NCI-H345 (cell line): ENCODE measurements around the gene UBE2E1.
"Not testable (repeated sequence)": the region's sequence is repeated elsewhere in the genome, so short reads cannot be mapped to it uniquely, and the experiment has no call there.

ENCODE experiments used
- DNase-seq: peaks from one replicate; lab custom pipeline; 2025; lab: John Stamatoyannopoulos, UW

UBE2E1 gene

GRCh38 chr3:23881993-23882392, 76.2 kb downstream of the UBE2E1 start:
- DNase-seq = not testable (repeated sequence)

GRCh38 chr3:23882487-23882918, 76.7 kb downstream of the UBE2E1 start:
- no peak for DNase-seq

GRCh38 chr3:23884481-23884880, 78.7 kb downstream of the UBE2E1 start:
- no peak for DNase-seq

DNA sequence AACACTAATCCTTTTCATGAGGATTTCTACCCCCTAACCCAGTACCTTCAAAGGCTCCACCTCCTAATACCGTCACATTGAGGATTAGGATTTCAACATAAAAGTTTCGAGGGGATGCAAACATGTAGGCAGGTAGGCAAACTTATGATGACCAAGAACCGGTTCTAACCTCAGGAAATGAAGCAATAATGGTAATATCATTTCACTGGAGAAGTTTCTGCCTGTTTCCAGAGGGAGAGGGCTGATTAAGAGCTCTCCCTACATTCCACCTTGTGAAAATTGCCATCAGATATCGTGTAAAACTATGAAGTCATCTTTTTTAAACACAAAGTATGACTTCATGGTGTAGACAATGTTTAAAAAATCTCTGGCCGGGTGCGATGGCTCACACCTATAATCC, 79.5 kb downstream of the UBE2E1 start:
- DNase-seq = no peak

DNA sequence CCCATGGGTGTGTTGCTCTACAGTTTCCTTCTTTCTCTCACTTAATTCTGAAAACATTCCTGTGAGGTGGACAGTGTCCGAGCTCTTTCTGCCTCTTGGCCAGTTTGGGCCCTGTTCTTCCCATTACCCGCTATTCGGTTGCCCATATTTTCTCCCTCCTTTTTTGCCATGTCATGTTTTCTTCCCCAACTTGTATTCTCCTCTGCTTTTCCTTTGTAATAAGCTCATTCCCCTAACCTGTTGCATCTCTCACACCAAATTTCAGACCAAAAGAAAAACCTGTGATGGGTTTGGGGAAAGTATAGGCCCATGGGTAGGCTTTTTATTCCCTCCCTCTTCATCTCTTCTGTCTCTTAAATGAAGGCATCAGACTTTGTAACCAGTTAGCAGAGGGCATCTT, 80.6 kb downstream of the UBE2E1 start:
- DNase-seq = no peak

- DNase-seq = peak; percentile 2
These were observed 83.0 kb downstream of the UBE2E1 start for GRCh38 chr3:23888617-23889228.

GRCh38 chr3:23889386-23889785, 83.6 kb downstream of the UBE2E1 start:
- DNase-seq = no peak

DNA sequence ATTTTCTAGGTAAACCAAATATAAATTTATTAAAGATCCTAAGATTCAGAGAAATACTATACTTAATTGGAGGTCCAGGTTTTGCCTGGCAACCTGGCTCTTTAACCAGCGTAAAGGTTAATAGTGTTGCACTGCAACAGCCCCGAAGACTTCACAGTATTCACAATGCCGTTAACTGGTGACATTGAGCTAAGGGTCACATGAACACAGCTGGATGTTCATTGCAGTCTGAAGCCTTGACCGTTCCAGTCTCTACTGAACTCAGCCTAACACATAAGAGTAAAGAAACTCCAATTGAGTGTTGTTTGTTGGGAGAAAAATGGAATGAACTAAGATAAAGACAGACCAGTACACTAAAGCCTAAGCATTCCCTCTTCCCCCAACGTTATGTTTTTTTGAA, 84.2 kb downstream of the UBE2E1 start:
- DNase-seq = no peak

DNA sequence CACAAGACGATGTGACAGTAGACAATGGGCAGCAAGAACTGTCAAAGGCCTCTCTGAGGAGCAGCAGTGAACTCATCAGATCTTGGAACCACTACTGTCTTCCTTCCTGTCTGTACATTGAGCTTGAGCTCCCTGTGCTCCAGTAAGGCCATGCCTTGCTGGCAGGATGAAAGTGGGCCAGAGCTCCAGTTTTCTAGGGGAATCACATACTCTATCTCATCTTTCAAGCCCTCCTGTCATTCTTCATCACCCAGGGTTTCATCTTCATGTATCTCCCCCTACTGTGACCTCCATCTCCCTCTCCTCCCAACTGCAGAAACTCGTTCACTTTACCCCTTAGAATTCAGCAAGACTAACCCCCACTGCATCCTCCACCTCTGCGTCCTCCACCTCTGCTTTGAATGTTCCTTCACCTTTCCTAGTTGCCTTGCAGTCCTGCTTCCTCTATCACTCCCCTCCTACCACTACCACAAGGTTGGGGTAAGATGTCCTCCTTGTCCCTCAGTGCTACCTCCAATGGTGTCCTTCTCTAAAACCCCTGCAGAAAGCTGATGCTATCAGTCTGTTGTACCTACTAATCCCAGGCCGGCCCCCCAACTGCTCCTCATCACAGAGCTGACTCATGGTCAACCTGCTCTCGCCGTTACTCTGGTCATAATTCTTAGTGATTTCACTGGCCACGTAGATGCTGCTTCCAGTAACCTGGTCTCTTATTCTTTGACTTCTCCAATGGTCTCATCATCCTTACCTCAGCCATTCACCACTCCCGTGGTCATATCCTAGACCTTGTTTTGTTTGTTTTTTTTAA, 88.7 kb downstream of the UBE2E1 start:
- no peak for DNase-seq

GRCh38 chr3:23895181-23895580, 89.4 kb downstream of the UBE2E1 start:
- no peak for DNase-seq

- no peak for DNase-seq
These were observed 95.0 kb downstream of the UBE2E1 start for GRCh38 chr3:23900744-23901143.

DNA sequence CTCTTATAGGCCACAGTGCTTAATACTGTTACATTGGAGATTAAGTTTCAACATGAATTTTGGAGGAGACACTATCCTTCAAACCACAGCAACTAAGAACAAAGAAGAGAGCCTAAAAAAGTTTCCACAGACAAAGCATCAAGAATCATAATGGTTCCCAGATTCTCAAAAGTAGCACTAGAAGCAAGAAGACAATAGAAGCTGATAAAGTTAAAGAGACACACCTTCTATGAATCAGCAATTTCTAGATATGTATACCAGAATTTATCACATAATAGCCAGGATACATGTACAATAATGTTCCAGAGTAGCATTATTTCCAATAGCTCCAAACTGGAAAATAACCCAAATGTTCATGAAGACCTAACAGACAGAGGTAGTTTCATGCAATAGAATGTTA, 98.8 kb downstream of the UBE2E1 start:
- no peak for DNase-seq

DNA sequence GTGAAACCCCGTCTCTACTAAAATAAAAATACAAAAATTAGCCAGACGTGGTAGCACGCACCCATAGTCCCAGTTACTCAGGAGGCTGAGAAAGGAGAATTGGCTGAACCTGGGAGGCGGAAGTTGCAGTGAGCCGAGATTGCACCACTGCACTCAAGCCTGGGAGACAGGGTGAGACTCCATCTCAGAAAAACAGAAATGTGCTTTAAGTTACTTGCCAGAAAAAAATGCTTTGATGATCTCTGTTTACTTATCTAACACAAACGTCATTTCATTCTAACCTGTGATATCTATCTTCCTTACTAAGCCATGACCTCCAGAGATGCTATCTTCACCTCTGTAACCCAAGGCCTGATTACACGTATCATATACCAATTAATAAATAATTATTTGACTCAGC, 103.6 kb downstream of the UBE2E1 start:
- no peak for DNase-seq

GRCh38 chr3:23911397-23911796, 105.6 kb downstream of the UBE2E1 start:
- DNase-seq = no peak

DNA sequence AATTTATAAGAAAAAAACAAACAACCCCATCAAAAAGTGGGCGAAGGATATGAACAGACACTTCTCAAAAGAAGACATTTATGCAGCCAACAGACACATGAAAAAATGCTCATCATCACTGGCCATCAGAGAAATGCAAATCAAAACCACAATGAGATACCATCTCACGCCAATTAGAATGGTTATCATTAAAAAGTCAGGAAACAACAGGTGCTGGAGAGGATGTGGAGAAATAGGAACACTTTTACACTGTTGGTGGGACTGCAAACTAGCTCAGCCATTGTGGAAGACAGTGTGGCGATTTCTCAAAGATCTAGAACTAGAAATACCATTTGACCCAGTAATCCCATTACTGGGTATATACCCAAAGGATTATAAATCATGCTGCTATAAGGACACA, 106.6 kb downstream of the UBE2E1 start:
- DNase-seq = not testable (repeated sequence)

GRCh38 chr3:23913182-23913581, 107.4 kb downstream of the UBE2E1 start:
- no peak for DNase-seq

DNA sequence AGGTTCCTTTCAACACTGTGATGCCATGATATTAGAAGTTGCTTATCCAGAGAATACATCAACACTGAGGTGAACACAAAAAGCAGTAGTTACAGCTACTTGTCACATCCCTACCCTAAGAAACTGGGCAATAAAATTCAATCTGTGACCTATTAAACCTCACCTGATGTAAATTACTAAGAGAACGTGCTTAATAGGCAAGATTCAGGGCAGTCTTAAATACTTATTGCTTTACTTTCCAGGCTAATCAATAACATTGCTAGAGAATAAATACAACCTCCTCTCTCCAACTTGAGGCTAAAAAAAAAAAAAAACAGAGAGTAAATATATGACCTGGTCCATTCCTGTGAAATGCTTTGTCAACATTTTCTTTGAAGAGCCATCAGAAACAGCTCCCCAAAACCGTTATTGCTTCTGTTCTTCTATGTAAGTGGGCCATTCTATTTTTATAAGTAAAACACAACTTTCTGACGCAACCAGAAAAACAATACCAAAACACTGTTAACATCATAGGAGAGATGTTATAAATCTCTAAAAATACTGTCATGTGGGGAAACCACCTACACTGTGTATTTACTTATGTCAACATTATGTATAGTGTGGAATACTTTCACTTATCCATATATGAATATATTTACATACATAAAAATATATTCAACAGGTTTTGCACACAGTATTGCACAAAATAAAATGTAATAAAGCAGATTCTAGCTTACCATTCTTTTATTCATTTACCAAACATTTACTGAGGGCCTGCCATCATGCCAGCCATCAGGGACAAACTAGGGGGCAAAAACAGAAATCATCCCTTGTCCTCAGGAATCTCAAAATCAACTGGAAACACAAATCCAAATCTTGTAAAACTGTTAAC, 108.4 kb downstream of the UBE2E1 start:
- DNase-seq = no peak

GRCh38 chr3:23915537-23916108, 109.9 kb downstream of the UBE2E1 start:
- DNase-seq = no peak

- DNase-seq = no peak
These were observed 110.6 kb downstream of the UBE2E1 start for GRCh38 chr3:23916152-23916885.

GRCh38 chr3:23916886-23917678, 111.3 kb downstream of the UBE2E1 start, which contains the start of the genes NKIRAS1 and RPL15:
Gene NKIRAS1 (minus strand): TSS chr3:23916990. CDS start chr3:23910904, 6,086 bp downstream.
Gene RPL15 (plus strand): TSS chr3:23917132. CDS start chr3:23917860, 728 bp downstream.
- DNase-seq = peak; percentile 93
